Nephron progenitor cell (in vitro differentiated cells): ENCODE results near the gene LRFN3.
A peak's percentile ranks its signal among the peaks of the same experiment; 100 is the strongest.

ENCODE experiments used
- DNase-seq: peaks from one replicate; pipeline ENCODE4 v3.0.0; 2021
- H3K27ac Mint-ChIP-seq: 2 replicates; pipeline ENCODE4 v1.8.0; 2021; ENCODE audit warnings: mild to moderate bottlenecking, moderate library complexity, mixed read lengths
- H3K27me3 Mint-ChIP-seq: 2 replicates; pipeline ENCODE4 v1.8.0; 2021; ENCODE audit warnings: mild to moderate bottlenecking, low read depth, mixed read lengths; ENCODE audit not compliant: poor library complexity
- H3K36me3 Mint-ChIP-seq: 2 replicates; pipeline ENCODE4 v1.8.0; 2021; ENCODE audit warnings: low read depth, mixed read lengths
- H3K4me1 Mint-ChIP-seq: 2 replicates; pipeline ENCODE4 v1.8.0; 2021; ENCODE audit warnings: mixed read lengths
- H3K4me3 Mint-ChIP-seq: 2 replicates; pipeline ENCODE4 v1.8.0; 2021; ENCODE audit warnings: mild to moderate bottlenecking, moderate library complexity, mixed read lengths
- H3K9me3 Mint-ChIP-seq: 2 replicates; pipeline ENCODE4 v1.8.0; 2021; ENCODE audit warnings: mild to moderate bottlenecking, moderate library complexity, mixed read lengths
- CTCF ChIP-seq: fragments of 200-600 bp; sonication (generic); IDR thresholded peaks from 2 replicates; pipeline ENCODE4 v1.5.0; 2021; ENCODE audit warnings: antibody characterized with exemption

LRFN3 gene

DNA sequence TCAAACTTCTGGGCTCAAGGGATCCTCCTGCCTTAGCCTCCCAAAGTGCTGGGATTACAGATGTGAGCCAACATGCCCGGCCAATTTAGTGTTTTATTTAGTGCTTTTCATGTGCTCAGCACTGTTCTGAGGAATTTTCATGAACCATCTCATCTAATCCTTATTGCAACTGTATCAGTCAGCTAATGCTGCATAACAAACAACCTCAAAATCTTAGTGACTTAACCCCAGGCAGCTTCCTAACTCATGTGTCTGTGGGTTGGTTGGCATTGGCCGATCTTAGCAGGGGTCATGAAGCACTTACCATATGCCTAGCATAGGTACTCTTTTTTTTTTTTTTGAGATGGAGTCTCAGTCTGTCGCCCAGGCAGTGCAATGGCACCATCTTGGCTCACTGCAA, 52.6 kb downstream of the LRFN3 start:
- DNase-seq, result no peak
- Mint-ChIP-seq H3K4me3 (no peak overlapping the region), H3K27ac (no peak overlapping the region), H3K4me1 (peaks cover 5% of the 10 kb centered on the region), H3K27me3 (peaks cover 87% of the 10 kb centered on the region), H3K36me3 (no peaks in the 10 kb centered on the region), H3K9me3 (no peaks in the 10 kb centered on the region)
- no peak for TF ChIP-seq CTCF

DNA sequence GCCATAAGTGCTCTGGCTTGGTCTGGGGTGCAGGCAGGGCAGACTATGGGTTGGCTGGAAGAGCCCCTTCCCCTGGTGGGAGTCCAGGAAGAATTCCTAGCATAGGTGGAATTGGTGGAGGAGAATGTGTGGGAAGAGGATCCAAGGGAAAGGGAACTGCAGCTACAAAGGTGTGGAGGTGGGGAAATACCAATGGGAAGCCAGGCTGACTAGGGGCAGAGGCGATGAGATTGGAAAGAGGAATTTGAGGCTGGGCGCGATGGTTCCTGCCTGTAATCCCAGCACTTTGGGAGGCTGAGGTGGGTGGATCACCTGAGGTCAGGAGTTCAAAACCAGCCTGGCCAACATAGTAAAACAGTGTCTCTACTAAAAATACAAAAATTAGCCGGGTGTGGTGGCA, 54.0 kb downstream of the LRFN3 start:
- Mint-ChIP-seq H3K4me3 (no peak overlapping the region), H3K4me1 (peaks cover 10% of the 10 kb centered on the region), H3K36me3 (no peaks in the 10 kb centered on the region), H3K27ac (no peak overlapping the region), H3K9me3 (no peaks in the 10 kb centered on the region), H3K27me3 (peaks cover 78% of the 10 kb centered on the region)
- no peak for TF ChIP-seq CTCF
- no peak for DNase-seq

DNA sequence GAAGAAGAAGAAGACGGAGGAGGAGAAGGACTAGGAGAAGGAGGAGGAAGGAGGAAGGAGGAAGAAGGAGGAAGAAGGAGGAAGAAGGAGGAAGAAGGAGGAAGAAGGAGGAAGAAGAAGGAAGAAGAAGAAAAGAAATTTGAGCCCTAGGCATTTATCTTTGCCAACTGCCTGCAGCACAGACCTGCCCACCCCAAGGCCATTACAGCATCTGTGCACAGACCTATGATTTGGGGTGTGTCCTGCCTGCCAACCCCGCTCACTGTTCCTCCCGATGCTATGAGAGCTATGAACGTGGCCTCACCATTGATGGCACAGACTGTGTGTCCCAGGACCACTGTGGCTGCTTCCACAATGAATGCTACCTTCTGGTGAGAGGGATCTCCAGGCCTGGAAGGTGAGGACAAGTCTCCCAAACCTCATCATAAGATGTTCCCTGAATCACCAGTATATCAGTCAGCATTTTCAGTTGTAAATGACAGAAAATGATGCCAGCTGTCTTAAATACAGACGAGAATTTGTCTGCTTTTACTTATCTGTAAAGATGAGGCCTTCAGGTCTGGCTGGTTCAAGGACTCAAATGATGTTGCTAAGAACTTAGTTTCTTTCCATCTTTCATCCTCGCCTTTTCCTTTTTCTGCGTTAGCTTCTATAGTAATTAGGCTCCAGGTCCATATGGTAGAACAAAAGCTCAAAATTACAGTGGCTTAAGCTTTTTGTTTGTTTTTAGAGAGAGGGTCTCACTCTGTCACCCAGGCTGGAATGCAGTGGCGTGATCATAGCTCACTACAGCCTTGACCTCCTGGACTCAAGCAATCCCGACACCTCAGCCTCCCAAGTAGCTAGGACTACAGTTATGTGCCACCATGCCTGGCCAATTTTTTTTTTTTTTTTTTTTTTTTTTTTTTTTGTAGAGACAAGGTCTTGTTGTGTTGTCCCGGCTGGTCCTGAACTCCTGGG, 54.9 kb downstream of the LRFN3 start:
- Mint-ChIP-seq H3K9me3 (no peaks in the 10 kb centered on the region), H3K36me3 (no peaks in the 10 kb centered on the region), H3K27me3 (peaks cover 69% of the 10 kb centered on the region), H3K4me1 (peaks cover 15% of the 10 kb centered on the region), H3K4me3 (no peak overlapping the region), H3K27ac (no peak overlapping the region)
- no peak for DNase-seq
- TF ChIP-seq CTCF, result no peak

- DNase-seq, result no peak
- no peak overlapping the region for H3K27ac Mint-ChIP-seq
- H3K9me3 Mint-ChIP-seq, result no peaks in the 10 kb centered on the region
- H3K4me1 Mint-ChIP-seq, result peaks cover 18% of the 10 kb centered on the region
- peaks cover 61% of the 10 kb centered on the region for H3K27me3 Mint-ChIP-seq
- H3K4me3 Mint-ChIP-seq, result peak overlapping the region; percentile 40
- H3K36me3 Mint-ChIP-seq, result peaks cover 6% of the 10 kb centered on the region
- no peak for TF ChIP-seq CTCF
These were observed 55.7 kb downstream of the LRFN3 start for GRCh38 chr19:35991731-35992450.

DNA sequence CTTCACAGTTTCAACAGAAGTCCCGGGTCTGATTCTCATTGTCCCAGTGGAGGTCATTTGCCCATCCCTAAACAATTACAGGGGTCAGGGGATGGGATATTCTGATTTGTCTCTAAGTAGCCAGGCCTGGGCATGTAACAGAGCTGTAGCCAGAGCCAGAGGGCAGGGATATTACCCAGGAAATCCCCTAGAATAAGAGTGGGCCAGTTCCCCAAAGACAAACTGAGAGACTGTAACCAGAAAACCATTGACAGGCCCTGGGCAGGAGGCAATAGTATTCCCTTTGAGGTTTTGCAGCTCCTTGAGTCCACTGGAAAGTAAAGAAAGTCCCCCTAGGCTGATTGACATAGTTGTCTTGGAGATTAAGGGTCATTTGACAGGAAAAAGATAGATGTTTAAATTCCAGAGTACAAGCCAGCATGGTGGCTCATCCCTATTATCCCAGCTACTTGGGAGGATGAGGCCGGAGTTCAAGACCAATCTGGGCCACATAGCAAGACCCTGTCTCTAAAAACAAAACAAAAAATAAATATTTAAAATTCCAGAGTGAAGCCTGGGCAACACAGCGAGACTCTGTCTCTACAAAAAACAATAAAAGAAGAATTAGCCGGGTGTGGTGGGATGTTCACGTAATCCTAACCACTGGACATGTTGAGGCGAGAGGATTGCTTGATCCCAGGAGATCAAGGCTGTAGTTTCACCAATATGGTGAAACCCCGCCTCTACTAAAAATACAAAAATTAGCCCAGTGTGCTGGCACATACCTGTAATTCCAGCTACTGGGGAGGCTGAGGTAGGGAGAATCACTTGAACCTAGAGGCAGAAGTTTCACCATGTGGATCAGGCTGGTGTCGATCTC, 57.0 kb downstream of the LRFN3 start:
- DNase-seq, result no peak
- H3K4me1 Mint-ChIP-seq, result peaks cover 23% of the 10 kb centered on the region
- peaks cover 11% of the 10 kb centered on the region for H3K36me3 Mint-ChIP-seq
- no peak overlapping the region for H3K27ac Mint-ChIP-seq
- H3K27me3 Mint-ChIP-seq, result peaks cover 48% of the 10 kb centered on the region
- H3K4me3 Mint-ChIP-seq, result no peak overlapping the region
- no peaks in the 10 kb centered on the region for H3K9me3 Mint-ChIP-seq
- TF ChIP-seq CTCF, result no peak
